Chondrocyte (in vitro differentiated cells): ENCODE results near the gene NUP50. TPM values are rescaled to one million over a fixed set of nuclear protein-coding genes. Genes with fewer than 3 reads are reported as not detected.

Experiments used
- DNase-seq: peaks from one replicate; pipeline ENCODE4 v3.0.0; 2021; ENCODE audit warnings: mixed read lengths, low spot score
- H3K27ac Mint-ChIP-seq: one replicate; pipeline ENCODE4 v1.8.0; 2021; ENCODE audit warnings: mild to moderate bottlenecking, moderate library complexity, mixed read lengths; ENCODE audit not compliant: unreplicated experiment
- H3K27me3 Mint-ChIP-seq: 2 replicates; pipeline ENCODE4 v1.8.0; 2021; ENCODE audit warnings: low read depth, mixed read lengths
- H3K36me3 Mint-ChIP-seq: 2 replicates; pipeline ENCODE4 v1.8.0; 2021; ENCODE audit warnings: low read depth, mixed read lengths
- H3K4me1 Mint-ChIP-seq: 2 replicates; pipeline ENCODE4 v1.8.0; 2021; ENCODE audit warnings: low read depth, mild to moderate bottlenecking, mixed read lengths
- H3K4me3 Mint-ChIP-seq: one replicate; pipeline ENCODE4 v1.8.0; 2021; ENCODE audit warnings: mild to moderate bottlenecking, moderate library complexity, mixed read lengths; ENCODE audit not compliant: unreplicated experiment
- H3K9me3 Mint-ChIP-seq: 2 replicates; pipeline ENCODE4 v1.8.0; 2021; ENCODE audit warnings: low read depth, mixed read lengths
- CTCF ChIP-seq: fragments of 200-600 bp; sonication (generic); IDR thresholded peaks from 2 replicates; pipeline ENCODE4 v1.5.0; 2021; ENCODE audit warnings: antibody characterized with exemption, mild to moderate bottlenecking, moderate library complexity
- total RNA-seq: library from RNA; stranded (reverse); gene quantifications from 3 replicates; pipeline ENCODE4 v1.2.1, GENCODE V29; 2021

NUP50 gene
- total RNA-seq, 1 donor from 2014 or later = 44.1 TPM

GRCh38 chr22:45210174-45210573 lies 46.4 kb downstream of the NUP50 start:
- Mint-ChIP-seq H3K4me3 (peak overlapping the region; percentile 51), H3K27ac (peak overlapping the region; percentile 87), H3K4me1 (peaks cover 57% of the 10 kb centered on the region), H3K36me3 (peaks cover 9% of the 10 kb centered on the region), H3K9me3 (no peaks in the 10 kb centered on the region), H3K27me3 (no peaks in the 10 kb centered on the region)
- TF ChIP-seq CTCF = no peak
- DNase-seq = peak; percentile 71

DNA sequence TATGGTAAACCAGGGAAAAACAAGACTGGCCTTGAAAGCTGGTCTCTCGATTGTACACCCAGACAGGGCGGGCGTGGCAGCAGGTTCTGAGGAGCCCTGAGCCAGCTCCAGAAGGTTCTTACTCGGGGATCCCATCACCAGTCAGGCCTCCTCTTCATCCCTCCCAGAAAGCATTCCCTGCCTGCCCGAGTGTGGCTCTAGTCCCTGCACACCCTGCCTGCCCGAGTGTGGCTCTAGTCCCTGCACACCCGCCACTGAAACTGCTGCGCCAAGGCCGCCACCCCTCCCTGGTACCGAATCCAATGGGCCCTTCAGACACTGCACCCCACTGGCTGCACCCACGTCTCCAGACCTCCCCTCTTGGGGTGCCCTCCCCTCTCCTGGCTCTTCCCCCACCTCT lies 46.9 kb downstream of the NUP50 start:
- H3K4me3 Mint-ChIP-seq = peak overlapping the region; percentile 70
- H3K27ac Mint-ChIP-seq = peak overlapping the region; percentile 96
- H3K27me3 Mint-ChIP-seq = no peaks in the 10 kb centered on the region
- no peaks in the 10 kb centered on the region for H3K9me3 Mint-ChIP-seq
- no peak for TF ChIP-seq CTCF
- peaks cover 59% of the 10 kb centered on the region for H3K4me1 Mint-ChIP-seq
- peak; percentile 92 for DNase-seq
- peaks cover 9% of the 10 kb centered on the region for H3K36me3 Mint-ChIP-seq

- H3K4me1 Mint-ChIP-seq = peaks cover 62% of the 10 kb centered on the region
- peak overlapping the region; percentile 96 for H3K27ac Mint-ChIP-seq
Measured at GRCh38 chr22:45210991-45211390, 47.3 kb downstream of the NUP50 start.

GRCh38 chr22:45211435-45211834 lies 47.7 kb downstream of the NUP50 start:
- Mint-ChIP-seq H3K27ac (peak overlapping the region; percentile 96), H3K4me3 (peak overlapping the region; percentile 70), H3K9me3 (no peaks in the 10 kb centered on the region), H3K4me1 (peaks cover 65% of the 10 kb centered on the region), H3K27me3 (no peaks in the 10 kb centered on the region), H3K36me3 (peaks cover 6% of the 10 kb centered on the region)
- DNase-seq = peak; percentile 20
- no peak for TF ChIP-seq CTCF

More at GRCh38 chr22:45210991-45211390, 47.3 kb downstream of the NUP50 start:
- peak overlapping the region; percentile 70 for H3K4me3 Mint-ChIP-seq
- no peaks in the 10 kb centered on the region for H3K9me3 Mint-ChIP-seq
- H3K36me3 Mint-ChIP-seq = peaks cover 6% of the 10 kb centered on the region
- no peak for TF ChIP-seq CTCF
- no peak for DNase-seq
- H3K27me3 Mint-ChIP-seq = no peaks in the 10 kb centered on the region

DNA sequence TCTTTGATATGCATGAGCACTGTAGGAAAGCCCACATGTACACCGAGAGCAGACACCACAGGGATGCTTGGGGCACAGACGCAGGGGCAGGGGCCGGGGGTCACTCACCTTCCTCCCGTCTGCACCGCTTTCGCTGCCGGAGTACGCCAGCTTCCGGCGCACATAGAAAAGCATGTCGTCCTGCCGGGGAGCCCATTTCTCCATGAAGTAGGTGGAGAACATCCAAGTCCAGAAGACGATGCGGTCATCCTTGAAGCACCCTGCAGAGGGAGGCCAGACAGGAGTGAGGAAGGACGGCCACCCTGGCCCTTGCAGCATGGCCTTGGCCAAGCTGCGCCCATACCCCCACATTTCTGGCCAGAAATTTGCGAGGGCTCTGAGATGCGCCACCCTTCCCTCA lies 48.1 kb downstream of the NUP50 start:
- Mint-ChIP-seq H3K4me1 (peaks cover 69% of the 10 kb centered on the region), H3K27ac (peak overlapping the region; percentile 96), H3K36me3 (peaks cover 6% of the 10 kb centered on the region), H3K9me3 (no peaks in the 10 kb centered on the region), H3K4me3 (peak overlapping the region; percentile 70), H3K27me3 (no peaks in the 10 kb centered on the region)
- peak; percentile 86 for DNase-seq
- TF ChIP-seq CTCF = peak; percentile 38
